B cell (primary cell): ENCODE measurements around the gene NTRK3.

ENCODE experiments used
- EZH2 ChIP-seq: IDR thresholded peaks from 2 replicates; pipeline ENCODE4 v1.6.1; 2012; ENCODE audit warnings: borderline replicate concordance, low read depth, mild to moderate bottlenecking, moderate library complexity, low read length; ENCODE audit not compliant: insufficient read depth, poor library complexity, severe bottlenecking
- TF ChIP-seq, protein P1 (sequence below): fragments of 200-600 bp; IDR thresholded peaks from one replicate; pipeline ENCODE4 v1.8.0; 2022; ENCODE audit warnings: antibody characterized with exemption, mild to moderate bottlenecking

DNA sequence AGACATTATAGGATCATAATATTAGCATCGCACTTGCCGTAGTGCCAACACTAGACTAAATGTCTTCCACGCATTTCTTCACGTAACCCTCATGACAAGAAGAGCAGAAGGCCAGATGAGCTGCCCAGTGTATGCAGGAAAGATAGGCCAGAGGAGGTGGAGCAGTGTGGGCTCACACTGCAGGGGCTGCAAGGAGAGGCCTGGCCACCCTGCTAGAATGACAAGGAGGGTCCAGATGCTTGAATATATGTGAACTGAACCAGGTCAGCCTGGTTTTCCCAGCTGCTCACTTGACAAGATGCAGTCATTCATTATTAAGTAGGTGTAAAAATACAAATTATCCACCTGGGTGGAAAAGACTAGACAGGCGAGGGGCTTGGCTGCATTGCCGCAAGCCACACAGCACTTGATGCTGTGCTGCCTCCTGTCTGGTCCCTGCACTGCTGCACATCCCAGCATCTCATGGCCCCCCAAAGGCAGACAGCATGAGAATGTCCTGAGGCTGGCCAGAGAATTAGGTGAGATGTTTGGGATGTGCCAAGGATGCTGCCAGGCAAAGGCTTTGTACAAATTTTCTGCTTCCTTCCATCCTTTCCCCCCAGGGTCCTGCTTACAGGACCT is 115.2 kb downstream of the NTRK3 start:
- TF ChIP-seq, protein P1, sequence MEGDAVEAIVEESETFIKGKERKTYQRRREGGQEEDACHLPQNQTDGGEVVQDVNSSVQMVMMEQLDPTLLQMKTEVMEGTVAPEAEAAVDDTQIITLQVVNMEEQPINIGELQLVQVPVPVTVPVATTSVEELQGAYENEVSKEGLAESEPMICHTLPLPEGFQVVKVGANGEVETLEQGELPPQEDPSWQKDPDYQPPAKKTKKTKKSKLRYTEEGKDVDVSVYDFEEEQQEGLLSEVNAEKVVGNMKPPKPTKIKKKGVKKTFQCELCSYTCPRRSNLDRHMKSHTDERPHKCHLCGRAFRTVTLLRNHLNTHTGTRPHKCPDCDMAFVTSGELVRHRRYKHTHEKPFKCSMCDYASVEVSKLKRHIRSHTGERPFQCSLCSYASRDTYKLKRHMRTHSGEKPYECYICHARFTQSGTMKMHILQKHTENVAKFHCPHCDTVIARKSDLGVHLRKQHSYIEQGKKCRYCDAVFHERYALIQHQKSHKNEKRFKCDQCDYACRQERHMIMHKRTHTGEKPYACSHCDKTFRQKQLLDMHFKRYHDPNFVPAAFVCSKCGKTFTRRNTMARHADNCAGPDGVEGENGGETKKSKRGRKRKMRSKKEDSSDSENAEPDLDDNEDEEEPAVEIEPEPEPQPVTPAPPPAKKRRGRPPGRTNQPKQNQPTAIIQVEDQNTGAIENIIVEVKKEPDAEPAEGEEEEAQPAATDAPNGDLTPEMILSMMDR: no peak
- no peak for TF ChIP-seq EZH2
